IMR-90 (cell line): ENCODE data around the gene CHRM1. TPM values are rescaled to one million over a fixed set of nuclear protein-coding genes. Genes with fewer than 3 reads are reported as not detected.

ENCODE experiments used
- ATAC-seq: fragments of 200-7000 bp; cut with Tn5 transposase; 2 replicates; pipeline ENCODE4 v1.9.1; 2020; ENCODE audit warnings: low read depth, mild to moderate bottlenecking, moderate library complexity
- BruUV-seq: library from RNA; stranded (reverse); fragments of 400-500 nt; replicated peaks from 2 replicates; lab custom pipeline; 2021; lab: Mats Ljungman, UMichigan
- CTCF ChIA-PET: fragments of 300-600 bp; formaldehyde crosslinking; extraction: SDS; loops from one replicate; lab custom pipeline; 2021; ENCODE audit warnings: antibody characterized with exemption; lab: Yijun Ruan, JAX
- POLR2A ChIA-PET: fragments of 300-600 bp; sonication (Branson Sonifier 250); formaldehyde crosslinking; loops from one replicate; lab custom pipeline; 2022; ENCODE audit warnings: antibody characterized with exemption; ENCODE audit not compliant: unreplicated experiment; lab: Charles Lee
- DNase-seq: peaks from one replicate; pipeline ENCODE4 v3.0.0; 2013
- H2AFZ ChIP-seq: replicated peaks from 2 replicates; pipeline ENCODE3; 2013; ENCODE audit warnings: low read length, mild to moderate bottlenecking; ENCODE audit not compliant: poor library complexity
- H2AK5ac ChIP-seq: 2 replicates; pipeline ENCODE4 v1.6.1; 2013; ENCODE audit warnings: low read depth, low read length, inconsistent platforms
- H2AK9ac ChIP-seq: replicated peaks from 2 replicates; pipeline ENCODE3; 2013; ENCODE audit warnings: mild to moderate bottlenecking, low read depth, low read length, moderate library complexity; ENCODE audit not compliant: poor library complexity
- H2BK120ac ChIP-seq: 2 replicates; pipeline ENCODE4 v1.6.1; 2013; ENCODE audit warnings: low read depth, low read length, inconsistent platforms
- H2BK15ac ChIP-seq: 3 replicates; pipeline ENCODE4 v1.6.1; 2013; ENCODE audit warnings: low read depth, low read length, inconsistent platforms
- H2BK20ac ChIP-seq: 2 replicates; pipeline ENCODE4 v1.6.1; 2013; ENCODE audit warnings: low read depth, mild to moderate bottlenecking, inconsistent platforms, low read length, moderate library complexity
- H2BK5ac ChIP-seq: 2 replicates; pipeline ENCODE4 v1.6.1; 2013; ENCODE audit warnings: mild to moderate bottlenecking, low read depth, low read length, inconsistent platforms; ENCODE audit not compliant: poor library complexity, severe bottlenecking
- H3K14ac ChIP-seq: replicated peaks from 2 replicates; pipeline ENCODE4 v1.6.1; 2013; ENCODE audit warnings: low read depth, low read length, inconsistent platforms
- H3K18ac ChIP-seq: 2 replicates; pipeline ENCODE4 v1.6.1; 2013; ENCODE audit warnings: low read depth, low read length, control low read depth
- H3K23ac ChIP-seq: 2 replicates; pipeline ENCODE4 v1.6.1; 2013; ENCODE audit warnings: low read depth, low read length, inconsistent platforms
- H3K27ac ChIP-seq: 2 replicates; pipeline ENCODE4 v1.5.1; 2013; ENCODE audit warnings: mild to moderate bottlenecking, control low read depth, low read length; ENCODE audit not compliant: insufficient read depth
- H3K27me3 ChIP-seq: 2 replicates; pipeline ENCODE4 v1.6.1; 2013; ENCODE audit warnings: low read length; ENCODE audit not compliant: control insufficient read depth, insufficient read depth
- H3K36me3 ChIP-seq: 2 replicates; pipeline ENCODE4 v1.6.1; 2013; ENCODE audit warnings: low read length, mixed read lengths; ENCODE audit not compliant: control insufficient read depth, insufficient read depth
- H3K4ac ChIP-seq: 2 replicates; pipeline ENCODE4 v1.6.1; 2013; ENCODE audit warnings: low read depth, low read length, inconsistent platforms
- H3K4me1 ChIP-seq: 2 replicates; pipeline ENCODE4 v1.6.1; 2013; ENCODE audit warnings: low read length, mixed read lengths; ENCODE audit not compliant: control insufficient read depth, insufficient read depth
- H3K4me2 ChIP-seq: 2 replicates; pipeline ENCODE4 v1.6.1; 2013; ENCODE audit warnings: low read depth, mild to moderate bottlenecking, control low read depth, low read length, moderate library complexity
- H3K4me3 ChIP-seq: 2 replicates; pipeline ENCODE4 v1.5.1; 2013; ENCODE audit warnings: low read depth, mild to moderate bottlenecking, control low read depth, low read length, moderate library complexity; ENCODE audit not compliant: insufficient read depth
- H3K56ac ChIP-seq: 2 replicates; pipeline ENCODE4 v1.6.1; 2013; ENCODE audit warnings: low read length, inconsistent platforms; ENCODE audit not compliant: insufficient read depth; ENCODE audit errors: extremely low read depth
- H3K79me1 ChIP-seq, 2 experiments: 2 replicates each; pipeline ENCODE4 v1.6.1; 2013; ENCODE audit warnings: low read length in 2 of 2, inconsistent platforms in 1 of 2, low read depth in 1 of 2
- H3K9ac ChIP-seq: 2 replicates; pipeline ENCODE4 v1.6.1; 2013; ENCODE audit warnings: low read depth, low read length, control low read depth
- H3K9me1 ChIP-seq: 2 replicates; pipeline ENCODE4 v1.6.1; 2013; ENCODE audit warnings: low read length, inconsistent platforms; ENCODE audit not compliant: insufficient read depth
- H3K9me3 ChIP-seq: 2 replicates; pipeline ENCODE4 v1.6.1; 2013; ENCODE audit warnings: low read length; ENCODE audit not compliant: control insufficient read depth, insufficient read depth
- H4K20me1 ChIP-seq: 2 replicates; pipeline ENCODE4 v1.6.1; 2013; ENCODE audit warnings: low read length, inconsistent platforms; ENCODE audit not compliant: insufficient read depth
- H4K5ac ChIP-seq: 2 replicates; pipeline ENCODE4 v1.6.1; 2013; ENCODE audit warnings: mild to moderate bottlenecking, low read depth, low read length, control low read depth
- H4K8ac ChIP-seq, 2 experiments: 2 replicates each; pipeline ENCODE4 v1.6.1; 2013; ENCODE audit warnings: low read depth in 2 of 2, low read length in 2 of 2, control low read depth in 1 of 2, inconsistent platforms in 1 of 2
- H4K91ac ChIP-seq: 2 replicates; pipeline ENCODE4 v1.6.1; 2013; ENCODE audit warnings: low read depth, low read length, inconsistent platforms; ENCODE audit not compliant: insufficient read depth
- CEBPB ChIP-seq: IDR thresholded peaks from 2 replicates; pipeline ENCODE4 v1.6.1; 2012; ENCODE audit warnings: low read depth, low read length, improper control_type of control experiment
- MAFK ChIP-seq: IDR thresholded peaks from 2 replicates; pipeline ENCODE4 v1.6.1; 2012; ENCODE audit warnings: low read depth, low read length, improper control_type of control experiment
- RAD21 ChIP-seq: IDR thresholded peaks from 2 replicates; pipeline ENCODE4 v1.6.1; 2012; ENCODE audit warnings: low read length, improper control_type of control experiment
- SMC3 ChIP-seq: fragments of 150-350 bp; IDR thresholded peaks from 2 replicates; pipeline ENCODE4 v1.6.1; 2016; ENCODE audit warnings: low read depth, mild to moderate bottlenecking, antibody characterized with exemption, low read length, moderate library complexity
- WGBS, 2 experiments: methylation state at CpG; one replicate each; pipeline versions ENCODE4 v1.1.5 to v1.1.7; 2013; ENCODE audit warnings: missing lambda C conversion rate in 2 of 2; ENCODE audit not compliant: insufficient read length in 1 of 2; ENCODE audit errors: extremely low coverage in 2 of 2; 5-methylcytosine and 5-hydroxymethylcytosine counted together
- dilution Hi-C: fragments of 300-500 bp; cut with HindIII; formaldehyde crosslinking; loops from one replicate; pipeline ENCODE4 v1.14.3; 2018; ENCODE audit warnings: low sequenced_read_pairs; ENCODE audit not compliant: unreplicated experiment
- in situ Hi-C: fragments of 300-500 bp; cut with MboI; formaldehyde crosslinking; loops from 3 replicates; pipeline ENCODE4 v1.14.3; 2019; ENCODE audit warnings: low sequenced_read_pairs, inconsistent platforms, mixed read lengths
- intact Hi-C: fragments of 100-400 bp; cut with micrococcal nuclease; formaldehyde crosslinking; loops from 2 replicates; pipeline ENCODE4 v1.10.0; 2022
- polyA plus RNA-seq, 3 experiments: library from polyadenylated mRNA; depleted of rRNA; stranded (reverse); fragments of >200 nt; gene quantifications; 2 replicates each; pipeline ENCODE4 v1.2.3, GENCODE V29; 2012; ENCODE audit warnings: low replicate concordance in 1 of 3
- total RNA-seq: library from RNA; depleted of rRNA; stranded (reverse); fragments of >200 nt; gene quantifications from 2 replicates; pipeline ENCODE4 v1.2.3, GENCODE V29; 2012

The CHRM1 gene
- total and polyA plus RNA-seq, 2 of the 4 experiments (the other 2 are of a cell fraction), result not detected

GRCh38 chr11:62934496-62934785 is 13.3 kb upstream of the CHRM1 start:
- no peak overlapping the region for H3K9ac ChIP-seq
- no peaks in the 10 kb centered on the region for H3K4me1 ChIP-seq
- dilution Hi-C loops (no loop called here), in situ Hi-C loops (no loop called here), intact Hi-C loops (no loop called here)
- no peaks in the 10 kb centered on the region for H4K20me1 ChIP-seq
- H4K5ac ChIP-seq, result no peak overlapping the region
- no peak overlapping the region for H2AFZ ChIP-seq
- no peak overlapping the region for H3K56ac ChIP-seq
- no peak overlapping the region for H3K27ac ChIP-seq
- H2BK20ac ChIP-seq, result no peak overlapping the region
- H3K27me3 ChIP-seq, result peaks cover 15% of the 10 kb centered on the region
- DNase-seq (no peak), ATAC-seq (no peak)
- WGBS, 2 experiments, result no CpG with 5 or more reads among the region's 1 CpG
- no peak overlapping the region for H3K4ac ChIP-seq
- no peak overlapping the region for H4K91ac ChIP-seq
- no peak overlapping the region for H3K23ac ChIP-seq
- POLR2A ChIA-PET, result no interaction called here
- H3K14ac ChIP-seq, result no peak overlapping the region
- no peak overlapping the region for H4K8ac ChIP-seq
- H2BK5ac ChIP-seq, result no peak overlapping the region
- H3K9me3 ChIP-seq, result no peaks in the 10 kb centered on the region
- no peaks in the 10 kb centered on the region for H3K36me3 ChIP-seq
- H2BK120ac ChIP-seq, result no peak overlapping the region
- no peak overlapping the region for H2AK5ac ChIP-seq
- H3K18ac ChIP-seq, result no peak overlapping the region
- CTCF ChIA-PET, result no interaction called here
- no TSS peak for BruUV-seq
- H3K4me2 ChIP-seq, result no peak overlapping the region
- no peaks in the 10 kb centered on the region for H3K79me1 ChIP-seq
- H2BK15ac ChIP-seq, result no peak overlapping the region
- H3K4me3 ChIP-seq, result no peak overlapping the region
- TF ChIP-seq CEBPB (no peak), MAFK (no peak), SMC3 (no peak), RAD21 (no peak)
- no peaks in the 10 kb centered on the region for H3K9me1 ChIP-seq
- H2AK9ac ChIP-seq, result no peak overlapping the region
